ENCODE measurements around the gene CDR2.

The CDR2 gene

DNA sequence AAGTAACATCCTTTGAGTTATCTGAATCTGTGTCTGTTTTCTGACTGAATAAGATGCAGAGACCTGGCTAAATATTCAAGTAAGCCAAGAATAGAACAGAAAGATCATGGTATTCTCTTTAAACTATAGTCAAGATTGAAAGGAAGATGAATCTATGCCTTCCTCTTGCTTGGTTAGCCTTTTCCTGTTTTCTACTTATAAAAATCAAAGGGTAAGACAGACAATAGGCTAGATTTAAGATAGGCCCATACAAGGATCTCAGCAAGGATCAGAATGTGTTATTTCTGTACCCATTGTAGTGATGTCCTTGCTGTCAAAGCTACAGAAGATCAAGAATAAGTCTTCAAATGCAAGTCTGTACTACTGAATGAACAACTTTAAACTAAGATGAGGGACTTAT is 7.0 kb upstream of the CDR2 start:
- FAIRE-seq (no peak), DNase-seq (ENCODE audit: insufficient read length, low spot score) (no peak)
- TF ChIP-seq POLR2AphosphoS5 (IDR thresholded peaks at IDR 0.05; ENCODE audit: low read depth, low read length) (no peak), POLR2A (IDR thresholded peaks at IDR 0.05; ENCODE audit: low read depth, low read length) (no peak), SPI1 (IDR thresholded peaks at IDR 0.05; ENCODE audit: low read depth, low read length) (no peak), POU2F2 (IDR thresholded peaks at IDR 0.05; ENCODE audit: low read depth, low read length) (no peak), TAF1 (IDR thresholded peaks at IDR 0.05; ENCODE audit: low read depth, low read length) (no peak), PAX5 (IDR thresholded peaks at IDR 0.05; ENCODE audit: insufficient read depth, low read length, severe bottlenecking) (no peak)

DNA sequence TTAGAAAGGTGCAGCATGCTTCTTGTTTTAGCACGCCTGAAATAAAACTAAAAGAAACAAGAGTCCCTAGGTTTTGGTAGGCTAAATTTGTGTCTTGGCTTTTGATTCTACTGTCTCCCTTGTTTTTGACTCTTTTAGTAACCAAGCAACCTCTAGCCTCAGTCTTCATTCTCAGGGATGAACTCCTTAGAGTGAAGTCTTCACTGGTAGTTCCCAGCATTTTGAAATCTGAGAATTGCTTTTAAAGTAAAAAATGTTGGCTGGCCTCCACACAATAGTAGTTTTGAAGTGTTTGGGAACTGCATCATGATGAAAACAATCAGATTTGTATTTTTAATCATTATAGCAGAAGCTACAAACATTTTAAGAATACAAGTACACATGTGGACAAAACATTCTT is 6.1 kb upstream of the CDR2 start:
- no peak for TF ChIP-seq POLR2A (IDR thresholded peaks at IDR 0.05; ENCODE audit: low read depth, low read length)
- TF ChIP-seq SPI1 (IDR thresholded peaks at IDR 0.05; ENCODE audit: low read depth, low read length): no peak
- TF ChIP-seq PAX5 (IDR thresholded peaks at IDR 0.05; ENCODE audit: insufficient read depth, low read length, severe bottlenecking): no peak
- no peak for TF ChIP-seq POU2F2 (IDR thresholded peaks at IDR 0.05; ENCODE audit: low read depth, low read length)
- no peak for TF ChIP-seq TAF1 (IDR thresholded peaks at IDR 0.05; ENCODE audit: low read depth, low read length)
- no peak for DNase-seq (ENCODE audit: insufficient read length, low spot score)
- no peak for FAIRE-seq

DNA sequence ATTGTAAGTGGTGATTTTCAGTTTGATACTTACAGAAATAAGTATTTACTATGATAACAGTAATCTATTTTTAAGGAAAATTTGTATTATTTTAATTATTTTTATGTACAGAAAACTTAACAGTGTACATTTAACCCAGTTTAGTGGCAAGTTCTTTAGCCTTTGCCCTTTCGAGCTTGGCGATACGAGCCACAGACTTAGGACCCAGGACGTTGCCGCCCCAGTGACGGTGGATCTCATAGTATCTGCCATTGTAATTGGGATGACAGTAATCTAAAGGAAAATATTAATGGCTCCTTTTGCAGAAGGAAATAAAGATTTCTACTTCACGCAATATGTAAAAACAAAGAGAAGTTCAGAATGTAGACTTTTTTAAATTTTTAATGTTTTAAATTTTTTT is 5.2 kb upstream of the CDR2 start:
- TF ChIP-seq POLR2A (IDR thresholded peaks at IDR 0.05; ENCODE audit: low read depth, low read length) (no peak), POLR2AphosphoS5 (IDR thresholded peaks at IDR 0.05; ENCODE audit: low read depth, low read length) (no peak), SPI1 (IDR thresholded peaks at IDR 0.05; ENCODE audit: low read depth, low read length) (no peak), PAX5 (IDR thresholded peaks at IDR 0.05; ENCODE audit: insufficient read depth, low read length, severe bottlenecking) (no peak), TAF1 (IDR thresholded peaks at IDR 0.05; ENCODE audit: low read depth, low read length) (no peak), POU2F2 (IDR thresholded peaks at IDR 0.05; ENCODE audit: low read depth, low read length) (no peak)
- DNase-seq (ENCODE audit: insufficient read length, low spot score) (no peak), FAIRE-seq (no peak)

DNA sequence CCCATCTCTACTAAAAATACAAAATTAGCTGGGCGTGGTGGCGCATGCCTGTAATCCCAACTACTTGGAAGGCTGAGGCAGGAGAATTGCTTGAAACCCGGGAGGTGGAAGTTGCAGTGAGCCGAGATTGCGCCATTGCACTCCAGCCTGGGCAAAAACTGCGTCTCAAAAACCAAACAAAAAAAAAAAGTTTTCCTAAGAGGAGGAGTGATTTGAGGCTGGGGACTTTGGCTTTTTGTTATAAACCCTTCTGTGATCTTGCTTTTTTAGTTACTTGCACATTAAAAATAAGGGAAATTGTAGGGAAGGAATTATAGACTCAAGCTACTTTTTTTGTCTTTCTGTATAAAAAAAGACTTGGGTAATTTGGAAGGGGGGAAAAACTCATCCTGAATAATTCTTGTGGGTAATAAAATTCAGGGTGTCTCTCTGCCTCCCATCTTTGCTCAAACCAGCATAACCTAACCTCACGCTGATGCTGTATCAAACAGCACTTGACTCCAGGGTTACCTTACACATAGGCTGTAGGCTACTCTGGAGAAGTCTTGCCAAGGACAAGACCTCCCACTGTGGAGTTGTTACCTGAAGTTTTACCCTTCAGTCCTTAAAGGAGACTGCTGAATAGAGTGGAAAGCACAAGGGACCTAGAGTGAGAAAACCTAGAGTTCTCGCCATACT is 1.7 kb upstream of the CDR2 start:
- DNase-seq (ENCODE audit: insufficient read length, low spot score) (no peak), FAIRE-seq (no peak)
- TF ChIP-seq POU2F2 (IDR thresholded peaks at IDR 0.05; ENCODE audit: low read depth, low read length) (no peak), SPI1 (IDR thresholded peaks at IDR 0.05; ENCODE audit: low read depth, low read length) (no peak)

DNA sequence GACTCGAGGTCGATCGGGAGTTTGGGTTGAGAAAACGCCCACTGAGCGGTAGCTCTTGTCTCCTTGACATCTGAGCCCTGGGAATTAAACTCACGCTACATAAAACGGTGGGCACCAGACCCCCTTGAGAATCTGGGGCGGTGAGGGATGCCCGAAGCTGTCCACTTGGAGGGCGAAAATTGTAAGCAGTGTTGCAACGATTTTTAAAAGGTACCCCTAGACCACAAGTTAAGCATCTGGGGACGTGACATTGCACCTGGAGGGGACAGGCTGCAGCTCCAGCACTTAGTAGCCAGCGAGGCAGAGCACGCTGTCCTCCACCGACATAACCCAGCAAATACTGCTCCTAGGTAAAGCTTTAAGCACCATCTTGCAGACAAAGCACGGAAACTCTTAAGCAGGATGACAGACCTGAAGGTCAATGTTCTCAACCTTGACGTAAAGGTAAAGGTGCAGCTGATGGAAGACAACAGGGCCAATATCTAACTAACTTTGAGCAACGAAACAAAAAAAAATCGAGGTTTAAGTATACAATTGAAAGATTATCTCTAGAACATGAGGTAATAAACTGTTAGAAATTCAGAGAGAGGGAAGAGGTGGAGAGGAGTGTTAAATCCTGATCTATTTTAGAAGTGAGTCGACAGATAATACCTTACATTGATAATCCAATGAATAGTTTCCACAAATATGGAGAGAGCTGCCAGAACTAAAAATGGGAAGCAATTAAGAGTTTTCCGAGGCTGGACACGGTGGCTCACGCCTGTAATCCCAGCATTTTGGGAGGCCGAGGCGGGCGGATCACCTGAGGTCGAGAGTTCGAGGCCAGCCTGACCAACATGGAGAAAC is 921 bp upstream of the CDR2 start:
- FAIRE-seq (peak; percentile 80), DNase-seq (ENCODE audit: insufficient read length, low spot score) (no peak)
- TF ChIP-seq POU2F2 (IDR thresholded peaks at IDR 0.05; ENCODE audit: low read depth, low read length): no peak
- no peak for TF ChIP-seq PAX5 (IDR thresholded peaks at IDR 0.05; ENCODE audit: insufficient read depth, low read length, severe bottlenecking)
- TF ChIP-seq POLR2A (IDR thresholded peaks at IDR 0.05; ENCODE audit: low read depth, low read length): no peak
- TF ChIP-seq TAF1 (IDR thresholded peaks at IDR 0.05; ENCODE audit: low read depth, low read length): no peak
- TF ChIP-seq POLR2AphosphoS5 (IDR thresholded peaks at IDR 0.05; ENCODE audit: low read depth, low read length): no peak
- TF ChIP-seq SPI1 (IDR thresholded peaks at IDR 0.05; ENCODE audit: low read depth, low read length): no peak

DNA sequence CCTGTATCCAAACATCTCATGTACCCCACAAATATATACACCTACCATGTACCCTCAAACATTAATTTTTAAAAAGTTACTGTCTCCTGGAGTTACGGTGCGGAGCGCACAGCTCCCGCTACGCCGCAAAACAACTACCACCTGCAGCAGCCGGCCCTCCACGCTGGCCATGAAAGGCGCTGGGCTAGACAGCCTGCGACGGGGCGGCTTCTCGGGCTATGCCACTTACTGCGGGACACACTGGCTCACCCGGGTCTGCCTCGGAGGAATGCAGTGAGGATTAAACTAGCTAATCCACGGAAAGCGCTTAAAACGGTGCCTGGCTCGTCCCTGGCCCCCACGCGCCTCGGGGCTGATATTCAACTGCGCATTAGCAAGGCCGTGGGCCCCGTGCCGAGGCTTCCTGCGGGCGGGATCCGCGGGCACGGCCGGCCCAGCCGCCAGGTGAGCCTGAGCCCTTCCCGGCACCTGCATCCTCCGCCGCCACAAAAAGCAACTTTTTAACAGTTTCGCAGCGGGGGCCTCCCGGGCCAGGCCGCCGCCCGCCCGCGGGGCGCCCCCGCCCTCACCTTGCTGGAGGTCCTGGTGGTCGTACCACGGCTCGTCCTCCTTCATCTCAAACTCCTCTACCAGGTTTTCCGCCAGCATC is 633 bp downstream of the CDR2 start:
- DNase-seq (ENCODE audit: insufficient read length, low spot score) (no peak), FAIRE-seq (no peak)
- TF ChIP-seq POU2F2 (IDR thresholded peaks at IDR 0.05; ENCODE audit: low read depth, low read length): no peak
- TF ChIP-seq SPI1 (IDR thresholded peaks at IDR 0.05; ENCODE audit: low read depth, low read length): no peak
- TF ChIP-seq PAX5 (IDR thresholded peaks at IDR 0.05; ENCODE audit: insufficient read depth, low read length, severe bottlenecking): no peak
- TF ChIP-seq POLR2AphosphoS5 (IDR thresholded peaks at IDR 0.05; ENCODE audit: low read depth, low read length): no peak
- TF ChIP-seq TAF1 (IDR thresholded peaks at IDR 0.05; ENCODE audit: low read depth, low read length): no peak
- TF ChIP-seq POLR2A (IDR thresholded peaks at IDR 0.05; ENCODE audit: low read depth, low read length): no peak; the same call in 1 of the 2 replicates

DNA sequence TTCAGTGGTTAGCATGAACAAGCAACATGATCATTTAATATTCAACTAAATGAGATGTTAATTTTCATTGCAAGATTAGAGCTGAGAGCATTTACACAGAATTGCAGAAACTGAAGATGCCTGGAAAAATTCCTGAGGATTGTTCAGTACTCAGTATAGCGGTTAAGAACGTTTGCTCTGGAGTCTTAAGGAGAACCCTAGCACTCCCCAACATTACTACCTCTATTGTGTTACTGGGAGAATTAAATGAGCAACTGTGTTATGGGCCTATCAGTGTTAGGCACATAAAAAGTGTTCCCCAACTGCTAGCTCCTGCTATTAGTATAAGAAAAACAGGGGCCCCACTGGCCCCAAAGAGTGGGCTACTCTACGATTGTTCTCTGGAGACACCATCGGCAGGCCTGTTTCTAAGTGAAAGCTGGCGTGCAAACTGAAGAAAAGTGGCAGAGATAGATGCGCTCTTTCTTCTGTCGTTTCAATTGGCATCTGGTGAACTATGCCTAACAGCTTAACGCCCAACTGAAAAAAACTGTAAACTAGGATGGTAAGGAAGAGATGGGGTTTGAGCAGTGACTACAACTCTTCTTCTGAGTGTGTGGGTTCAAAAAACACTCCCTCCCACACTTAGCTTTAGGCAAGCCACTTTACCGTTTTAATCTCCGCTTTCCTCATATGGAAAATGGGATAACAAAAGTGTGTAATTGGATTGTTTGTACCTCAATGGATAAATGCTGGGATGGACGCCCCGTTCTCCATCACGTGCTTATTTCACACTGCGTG is 1.3 kb downstream of the CDR2 start:
- TF ChIP-seq PAX5 (IDR thresholded peaks at IDR 0.05; ENCODE audit: insufficient read depth, low read length, severe bottlenecking): no peak
- DNase-seq (ENCODE audit: insufficient read length, low spot score): no peak
- no peak for FAIRE-seq

DNA sequence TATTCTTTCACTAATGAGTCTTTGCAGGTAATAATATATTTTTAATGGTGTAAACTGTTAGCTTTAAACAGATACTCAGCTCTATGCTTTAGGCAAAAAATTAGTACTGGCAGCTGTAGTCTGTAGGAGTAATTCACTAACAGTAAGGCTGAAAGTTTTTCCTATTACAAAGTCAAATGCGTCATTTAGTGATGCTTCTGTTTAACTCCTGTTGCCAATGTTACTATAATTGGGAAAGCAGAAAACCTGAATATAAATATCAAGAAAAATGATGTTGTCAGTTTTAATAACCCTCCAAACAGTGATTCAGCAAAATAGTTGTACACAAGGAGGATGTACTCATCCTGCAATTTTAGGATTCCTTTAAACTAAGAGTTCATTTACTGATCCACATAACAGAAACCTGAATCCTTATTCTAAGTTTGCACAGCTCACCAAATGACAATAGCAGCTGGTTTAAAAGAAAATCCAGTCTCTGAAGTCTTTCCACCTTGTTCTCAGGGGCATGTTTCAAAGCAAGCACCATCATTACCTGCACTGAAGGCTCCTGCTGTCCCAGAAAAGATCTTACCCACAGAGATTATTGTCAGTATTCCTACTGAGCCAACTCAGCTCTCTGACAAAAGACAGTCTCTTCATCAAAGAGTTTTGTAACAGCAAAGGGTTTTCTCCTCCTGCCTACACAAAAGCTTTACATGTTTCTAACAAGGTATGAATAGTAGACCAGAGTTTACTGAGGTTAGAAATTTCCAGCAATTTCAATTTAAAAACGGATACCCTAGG is 4.2 kb downstream of the CDR2 start:
- TF ChIP-seq SPI1 (IDR thresholded peaks at IDR 0.05; ENCODE audit: low read depth, low read length) (no peak), PAX5 (IDR thresholded peaks at IDR 0.05; ENCODE audit: insufficient read depth, low read length, severe bottlenecking) (no peak), POLR2AphosphoS5 (IDR thresholded peaks at IDR 0.05; ENCODE audit: low read depth, low read length) (no peak), POLR2A (IDR thresholded peaks at IDR 0.05; ENCODE audit: low read depth, low read length) (no peak), TAF1 (IDR thresholded peaks at IDR 0.05; ENCODE audit: low read depth, low read length) (no peak), POU2F2 (IDR thresholded peaks at IDR 0.05; ENCODE audit: low read depth, low read length) (no peak)
- DNase-seq (ENCODE audit: insufficient read length, low spot score): no peak
- no peak for FAIRE-seq
